Renal cortex interstitium (tissue), 11 donors: ENCODE results near the gene SORCS2. TPM values are rescaled to one million over a fixed set of nuclear protein-coding genes. Genes with fewer than 3 reads are reported as not detected.

Experiments used
- DNase-seq, 11 donors: peaks; one replicate each; pipeline ENCODE4 v3.0.0-alpha.2; 2013; ENCODE audit warnings: low read depth in 9 of 11, low spot score in 4 of 11; ENCODE audit errors: extremely low read depth in 1 of 11
- polyA plus RNA-seq, 3 donors: library from polyadenylated mRNA; unstranded; fragments of 120-200 nt; gene quantifications; one replicate each; pipeline ENCODE4 v1.2.1, GENCODE V29; 2013; ENCODE audit not compliant: insufficient read length in 3 of 3

The SORCS2 gene
- polyA plus RNA-seq, 3 donors, result 8.3 to 13.3 (median 9.9) TPM

DNA sequence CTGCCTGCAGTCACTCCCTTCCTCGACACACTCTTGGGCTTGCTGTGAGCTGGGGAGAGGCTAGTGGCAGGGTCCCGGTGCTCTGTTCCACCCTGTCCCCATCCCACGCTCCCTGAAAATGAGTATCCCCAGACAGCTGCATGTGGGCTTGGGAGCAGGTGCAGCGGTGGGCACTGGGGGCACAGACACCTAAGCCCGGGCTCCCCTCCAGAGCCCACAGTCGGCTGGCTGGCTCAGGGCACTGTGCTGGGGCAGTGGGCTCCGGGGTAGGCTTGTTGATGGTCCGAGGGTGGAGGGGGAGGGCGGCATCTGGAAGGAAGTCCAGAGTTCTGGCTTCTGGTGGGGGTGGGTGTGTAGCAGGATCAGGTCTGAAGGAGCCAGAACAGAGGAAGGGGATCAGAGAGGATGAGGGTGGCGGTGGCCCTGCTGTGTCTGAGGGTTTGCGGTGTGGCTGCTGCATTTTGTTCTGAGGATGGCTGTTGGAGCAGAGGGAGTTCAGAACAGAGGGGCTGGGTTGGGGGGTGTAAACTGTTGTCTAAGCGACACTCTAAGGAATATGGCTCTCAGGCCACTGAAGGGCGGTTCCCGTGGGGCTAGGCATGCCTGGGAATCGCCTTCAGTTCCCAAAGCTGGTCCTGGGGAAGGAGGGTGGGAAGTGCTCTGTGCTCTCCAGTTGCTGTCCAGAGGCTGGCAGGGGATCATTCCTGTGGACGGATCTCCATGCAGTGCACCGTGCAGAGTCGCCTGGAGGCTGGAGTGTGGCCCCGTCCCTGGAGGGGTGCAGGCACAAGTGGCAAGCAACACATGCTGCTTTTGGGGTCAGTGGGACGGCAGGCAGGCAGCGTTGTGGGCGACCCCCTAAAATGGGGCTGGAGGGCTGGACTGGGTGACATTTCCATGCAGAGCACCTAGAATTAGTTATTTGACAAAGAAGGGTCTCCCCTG, 114.0 kb downstream of the SORCS2 start:
- no peak for DNase-seq

DNA sequence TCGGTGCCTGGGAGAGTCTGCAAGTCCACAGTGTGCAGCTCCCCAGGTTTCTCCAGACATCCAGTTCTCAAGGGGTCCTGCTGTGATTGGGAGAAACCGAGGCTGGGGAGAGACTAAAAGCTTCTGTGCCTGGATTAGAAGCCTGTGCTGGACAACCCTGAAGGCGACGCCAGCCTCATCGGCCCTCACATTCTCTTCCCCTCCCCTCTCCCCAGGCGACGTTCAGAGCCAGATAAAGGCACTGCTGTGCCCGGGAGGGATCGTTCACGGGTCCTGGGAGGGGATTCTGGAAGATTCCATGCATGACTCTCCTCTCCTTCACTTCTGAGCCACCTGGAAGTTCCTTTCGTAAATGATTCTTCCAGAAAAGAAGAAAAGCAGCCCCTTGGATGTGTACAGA, 114.6 kb downstream of the SORCS2 start:
- DNase-seq, result no peak

DNA sequence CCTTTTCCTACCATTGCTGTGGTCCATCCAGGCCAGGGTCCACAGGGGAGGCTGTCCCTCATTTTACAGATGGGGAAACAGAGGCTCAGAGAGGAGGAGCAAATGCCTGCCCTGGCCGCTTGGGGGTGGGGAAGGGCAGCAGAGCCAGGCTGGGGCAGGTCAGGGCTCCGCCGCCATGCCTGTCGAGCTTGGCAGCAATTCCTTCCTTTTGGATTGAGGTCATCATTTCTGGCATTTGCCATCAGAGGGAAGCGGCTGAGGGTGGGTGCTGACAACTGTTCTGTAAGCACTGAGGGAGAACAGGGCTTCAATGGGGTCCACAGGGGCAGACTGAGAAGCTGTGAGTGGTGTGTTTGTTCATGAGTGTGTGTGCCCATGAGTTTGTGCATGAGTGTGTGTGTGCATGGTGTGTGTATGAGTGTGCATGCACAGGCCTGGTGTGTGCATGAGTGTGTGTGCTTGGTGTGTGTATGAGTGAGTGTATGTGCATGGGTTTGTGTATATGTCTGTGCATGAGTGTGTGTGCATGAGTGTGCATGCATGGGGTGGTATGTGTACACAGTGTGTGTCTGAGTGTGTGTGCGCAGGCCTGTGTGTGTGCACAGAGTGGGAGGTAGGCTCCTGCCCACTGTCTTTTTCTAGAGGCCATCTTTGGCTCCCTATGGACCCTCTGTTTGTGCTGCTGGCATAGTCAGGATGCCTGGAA, 115.2 kb downstream of the SORCS2 start:
- no peak for DNase-seq

DNA sequence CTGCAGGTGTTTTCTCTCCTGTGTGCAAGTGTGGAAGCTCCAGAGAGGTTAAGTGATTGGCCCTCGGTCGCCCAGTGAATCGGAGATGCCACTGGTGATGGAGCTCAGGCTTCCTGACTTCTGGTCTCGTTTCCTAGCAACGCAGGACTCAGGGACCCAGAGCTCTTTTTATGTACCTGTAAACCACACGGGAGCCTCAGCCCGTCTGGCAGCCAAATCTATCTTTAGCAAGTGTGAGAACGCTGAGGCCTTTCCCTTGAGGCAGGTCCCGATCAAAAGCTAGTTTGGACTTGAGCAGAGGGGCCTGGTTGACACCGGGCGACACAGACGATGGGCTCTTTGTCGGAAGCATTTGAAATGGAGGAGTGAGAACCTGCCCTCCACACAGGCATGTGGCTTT, 116.8 kb downstream of the SORCS2 start:
- DNase-seq, result no peak

DNA sequence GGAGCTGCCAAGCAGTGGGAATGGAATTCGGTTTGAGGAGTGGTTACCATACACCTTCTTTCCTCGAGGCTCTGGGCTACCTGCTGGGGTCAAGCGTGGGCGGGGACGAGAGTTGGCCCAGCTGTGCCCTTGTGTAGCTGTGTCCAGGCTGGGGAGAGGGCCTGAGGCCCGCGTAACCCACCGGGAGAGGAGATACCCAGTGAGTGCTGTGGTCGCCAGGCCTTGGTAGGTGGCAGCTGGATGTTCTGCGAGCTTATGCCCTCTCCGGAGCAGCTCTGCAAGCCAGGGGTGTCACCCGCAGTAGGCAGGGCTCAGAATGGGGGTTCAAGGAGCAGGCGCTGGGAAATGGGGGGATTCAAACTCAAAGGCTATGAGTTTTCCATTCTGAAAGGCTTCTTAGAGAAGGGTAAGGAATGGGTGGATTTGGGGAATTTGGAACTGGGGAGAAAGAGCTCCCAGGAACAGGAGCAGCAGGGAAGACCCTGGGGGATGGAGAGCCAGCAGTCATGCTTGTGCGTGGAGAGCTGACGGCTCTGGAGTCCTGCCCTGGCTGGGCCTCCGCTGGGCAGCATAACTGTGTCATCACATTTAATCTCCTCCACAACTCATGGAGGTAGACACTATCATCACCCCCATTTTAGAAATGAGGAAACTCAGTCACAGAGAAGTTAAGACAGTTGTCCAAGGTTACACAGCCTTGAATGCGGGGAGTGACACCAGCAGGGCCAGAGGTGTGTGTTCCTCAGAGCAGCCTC, 117.5 kb downstream of the SORCS2 start:
- DNase-seq, result no peak

DNA sequence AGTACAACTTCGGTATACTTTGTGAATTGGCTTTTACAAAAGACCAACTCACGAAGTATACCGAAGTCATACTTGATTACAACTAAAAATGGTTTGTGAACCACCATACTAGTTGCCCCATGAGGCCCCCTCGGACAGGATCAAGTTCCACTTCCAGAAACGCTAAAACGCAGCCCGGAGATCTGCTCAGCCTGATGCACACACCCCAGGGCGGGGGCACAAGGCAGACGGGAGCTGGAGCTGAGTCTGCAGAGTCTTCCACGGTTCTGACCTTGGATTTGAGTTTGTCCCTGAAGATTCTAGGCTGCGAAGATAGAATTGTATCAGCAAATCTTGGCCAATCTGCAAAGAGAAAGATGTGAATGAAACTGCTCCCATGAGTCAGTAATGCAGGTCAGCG, 118.1 kb downstream of the SORCS2 start:
- DNase-seq, result no peak

DNA sequence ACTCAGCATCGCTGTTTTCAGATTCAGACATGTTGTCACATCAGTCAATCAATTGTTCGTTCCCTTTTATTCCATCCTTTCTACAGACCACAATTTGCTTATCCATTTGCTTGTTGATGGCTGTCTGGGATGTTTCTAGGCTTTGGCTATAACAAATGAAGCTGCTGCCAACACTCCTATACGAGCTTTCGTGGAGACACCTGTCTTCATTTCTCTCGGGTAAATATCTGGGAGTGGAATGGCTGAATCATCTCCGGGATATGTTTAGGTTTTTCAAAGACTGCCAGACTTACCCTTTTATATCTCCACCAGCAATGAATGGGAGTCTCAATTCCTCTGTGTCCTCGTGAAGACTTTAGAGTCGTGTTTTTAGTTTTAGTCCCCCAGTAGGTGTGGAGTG, 118.9 kb downstream of the SORCS2 start:
- no peak for DNase-seq

DNA sequence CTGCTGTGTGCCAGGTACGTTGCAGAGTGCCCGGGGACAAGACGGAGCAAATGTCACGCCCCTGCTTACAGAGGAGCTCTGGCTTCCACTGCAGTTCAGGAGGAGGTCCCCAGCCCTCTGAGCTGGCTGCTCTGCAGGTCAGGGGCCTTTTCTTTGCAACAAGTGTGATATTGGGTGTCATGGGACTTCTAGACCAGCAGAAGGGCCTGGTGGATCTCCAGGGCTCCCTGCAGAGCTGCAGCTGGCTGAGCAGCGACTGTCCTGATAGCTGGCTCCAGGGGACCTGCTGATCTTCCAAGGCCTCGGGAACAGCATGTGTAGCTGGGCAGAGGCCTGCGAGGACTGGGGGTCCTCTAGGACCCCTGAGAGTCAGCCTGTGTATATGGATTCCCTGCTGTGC, 120.4 kb downstream of the SORCS2 start:
- DNase-seq, result no peak

DNA sequence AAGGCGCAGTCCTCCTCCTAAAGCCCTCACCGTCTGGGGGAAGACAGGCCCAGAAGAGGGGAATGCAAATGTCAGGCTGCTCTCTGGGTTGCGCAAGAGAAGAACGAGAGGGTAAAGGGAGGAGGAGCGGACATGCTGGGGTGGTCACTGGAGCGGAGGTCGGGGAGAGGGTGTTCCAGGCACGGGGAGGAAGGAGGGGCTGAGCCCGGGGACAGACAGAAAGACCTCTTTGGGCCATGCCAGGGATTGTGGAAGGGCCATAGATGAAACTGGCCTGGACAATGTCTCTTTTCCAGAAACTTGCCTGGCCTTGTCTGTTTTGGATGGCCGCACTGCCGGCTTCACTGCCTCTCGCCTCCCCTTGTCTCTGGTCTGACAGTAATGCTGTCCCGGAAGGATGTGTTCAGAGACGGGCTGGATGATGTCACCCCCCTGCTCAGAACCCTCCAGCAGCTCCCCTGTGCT, 121.0 kb downstream of the SORCS2 start:
- no peak for DNase-seq

DNA sequence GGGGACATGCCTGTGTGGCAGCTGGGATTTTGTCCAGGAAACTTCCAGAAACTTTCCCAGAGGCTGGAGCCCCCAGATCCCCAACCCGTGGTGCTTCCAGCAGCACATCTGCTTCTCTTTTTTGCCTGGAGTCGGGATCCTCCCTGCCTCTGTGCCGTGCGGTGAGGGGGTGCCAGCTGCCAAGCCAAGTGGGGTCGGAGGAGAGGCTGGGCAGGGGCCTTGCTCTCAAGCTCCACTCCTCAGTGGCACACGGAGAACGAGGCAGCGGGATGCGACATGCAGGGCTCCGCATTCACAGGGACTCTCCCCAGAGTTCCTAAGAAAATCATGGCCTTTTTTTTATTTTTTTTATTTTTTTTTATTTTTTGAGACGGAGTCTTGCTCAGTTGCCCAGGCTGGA, 121.7 kb downstream of the SORCS2 start:
- DNase-seq, result no peak

DNA sequence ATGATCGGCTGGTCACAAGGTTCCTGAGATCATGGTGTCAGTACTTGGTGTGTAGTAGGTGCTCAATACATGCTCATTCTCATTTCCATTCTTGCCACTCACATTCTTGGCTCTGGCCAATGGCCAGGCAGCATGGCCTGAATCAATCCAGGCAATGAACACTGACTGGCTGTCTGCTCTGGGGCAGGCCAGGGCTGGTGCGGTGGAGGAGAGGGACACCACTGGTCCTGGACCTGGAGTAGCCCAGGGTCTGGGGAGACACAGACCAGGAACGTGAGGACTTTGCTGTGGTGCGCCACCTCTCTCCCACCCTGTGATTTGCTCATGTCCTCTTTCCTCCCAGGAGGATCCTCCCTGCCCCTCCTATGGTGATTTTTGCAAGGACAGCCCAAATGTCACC, 122.9 kb downstream of the SORCS2 start:
- DNase-seq, result no peak

DNA sequence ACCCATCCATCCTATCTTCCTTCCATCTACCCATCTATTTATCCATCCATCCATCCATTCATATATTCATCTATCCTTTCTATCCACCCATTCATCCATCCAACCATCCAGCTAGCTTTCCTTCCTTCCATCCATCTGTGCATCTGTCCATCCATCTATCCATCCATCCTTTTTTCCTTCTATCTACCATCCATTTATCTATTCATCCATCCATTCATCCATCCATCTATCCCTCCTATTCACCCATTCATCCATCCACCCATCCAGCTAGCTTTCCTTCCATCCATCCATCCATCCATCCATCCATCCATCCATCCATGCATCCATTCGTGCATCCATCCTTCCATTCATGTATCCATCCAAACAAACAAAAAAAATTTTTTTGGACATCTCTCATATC, 123.6 kb downstream of the SORCS2 start:
- DNase-seq, result no peak

DNA sequence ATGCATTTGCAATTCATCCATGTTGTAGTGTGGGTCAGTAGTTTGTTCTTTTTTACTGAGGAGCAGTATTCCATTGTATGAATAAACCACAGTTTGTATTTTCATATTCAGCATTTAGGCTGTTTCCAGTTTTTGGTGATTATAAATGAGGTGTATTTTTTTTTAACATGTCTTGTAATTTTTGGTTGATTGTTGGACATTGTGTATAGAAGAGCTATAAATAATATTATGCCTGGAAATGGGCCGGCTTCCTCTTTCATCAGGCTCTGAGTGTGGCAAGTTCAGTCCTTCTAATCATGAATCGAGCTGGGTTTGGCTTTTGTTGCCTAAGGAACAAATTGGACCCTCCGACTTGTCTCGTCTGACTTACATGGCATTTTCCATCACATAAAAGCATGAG, 126.7 kb downstream of the SORCS2 start:
- DNase-seq, result no peak

DNA sequence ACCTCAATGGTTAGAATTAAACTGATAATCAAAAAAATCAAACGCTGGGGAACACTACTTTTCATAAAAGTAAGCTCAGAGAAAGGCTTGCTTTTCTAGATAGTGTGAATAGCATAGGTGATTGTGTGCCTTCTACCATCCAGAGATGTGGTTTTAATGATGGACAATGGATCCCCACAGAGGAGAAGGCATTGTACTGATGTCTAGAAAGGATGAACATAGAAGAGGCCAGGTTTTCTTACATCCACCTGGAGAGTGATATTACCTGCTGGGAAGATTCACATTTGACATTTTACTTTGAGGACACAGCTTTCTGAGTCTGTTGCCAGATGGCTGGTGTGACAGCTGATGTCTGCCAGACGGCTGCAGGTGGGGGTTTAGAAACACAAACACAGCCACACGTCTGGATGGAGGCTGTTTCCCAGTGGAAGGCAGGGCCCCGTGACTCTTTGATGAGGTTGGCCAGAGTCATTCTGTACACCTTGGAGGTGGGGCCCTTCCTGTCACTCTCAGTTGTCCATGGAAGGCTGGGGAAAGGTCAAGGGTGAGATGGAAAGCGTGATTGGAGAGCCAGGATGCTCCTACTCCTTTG, 128.0 kb downstream of the SORCS2 start:
- no peak for DNase-seq

DNA sequence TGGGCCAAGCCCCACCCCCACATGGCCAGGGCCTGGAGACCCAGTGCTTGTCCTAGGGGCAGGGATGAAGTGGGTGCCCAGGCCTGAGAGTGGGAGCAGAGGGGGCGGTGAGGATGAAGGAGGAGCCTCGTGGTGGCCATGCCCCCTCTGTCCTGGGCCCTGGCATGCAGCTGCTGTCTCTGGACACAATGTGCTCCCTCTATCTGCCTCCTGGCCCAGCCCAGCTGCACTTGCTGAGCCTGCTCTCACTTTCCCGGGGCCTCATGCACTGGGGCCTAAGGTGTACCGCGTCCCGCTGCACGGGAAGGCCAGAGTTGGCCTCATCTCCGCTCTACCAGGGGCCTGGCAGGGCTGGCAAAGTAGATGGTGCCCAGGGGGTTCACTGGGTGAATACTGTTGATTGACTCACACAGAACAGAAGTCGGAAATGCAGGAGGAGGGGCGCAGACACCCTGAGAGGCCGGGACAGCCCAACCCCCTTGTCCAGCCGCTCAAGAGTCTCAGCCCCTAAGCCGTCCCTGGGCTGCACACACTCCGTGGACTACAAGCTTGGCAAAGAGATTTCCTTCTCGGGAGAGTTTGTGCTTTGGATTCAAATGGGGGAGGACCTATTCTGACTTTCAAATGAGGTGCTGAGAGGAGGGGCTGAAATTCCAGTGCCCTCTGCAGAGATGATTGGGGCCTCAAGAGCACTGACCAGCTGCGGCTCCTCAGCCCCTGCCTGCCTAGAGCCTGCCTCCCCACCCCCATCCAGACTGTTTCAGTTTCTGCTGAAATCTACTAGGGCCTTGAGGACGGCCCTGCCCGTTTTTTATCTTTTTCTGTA, 130.0 kb downstream of the SORCS2 start:
- peak in 9 of 11 donors; percentile 37 to 78 (median 69) for DNase-seq

DNA sequence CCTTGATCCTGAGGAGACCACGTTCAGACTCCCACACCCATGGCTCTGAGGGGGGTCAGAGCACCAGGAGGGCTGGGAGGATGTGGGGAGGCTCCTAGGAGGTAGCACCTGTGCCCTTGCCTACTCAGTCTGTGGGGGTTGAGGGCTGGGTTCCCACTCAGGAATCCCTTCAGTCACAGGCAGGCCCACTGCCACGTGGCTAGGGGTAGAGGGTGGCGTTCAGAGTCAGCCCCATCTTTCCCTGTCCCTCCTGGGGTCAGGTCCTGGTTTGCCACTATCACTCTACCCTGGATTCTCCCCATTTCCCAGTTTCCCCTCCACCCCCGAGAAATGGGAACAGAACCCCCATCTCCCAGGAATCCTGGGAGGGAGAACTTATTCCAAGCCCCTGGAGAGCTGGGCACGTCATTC, 131.1 kb downstream of the SORCS2 start:
- DNase-seq, result no peak

DNA sequence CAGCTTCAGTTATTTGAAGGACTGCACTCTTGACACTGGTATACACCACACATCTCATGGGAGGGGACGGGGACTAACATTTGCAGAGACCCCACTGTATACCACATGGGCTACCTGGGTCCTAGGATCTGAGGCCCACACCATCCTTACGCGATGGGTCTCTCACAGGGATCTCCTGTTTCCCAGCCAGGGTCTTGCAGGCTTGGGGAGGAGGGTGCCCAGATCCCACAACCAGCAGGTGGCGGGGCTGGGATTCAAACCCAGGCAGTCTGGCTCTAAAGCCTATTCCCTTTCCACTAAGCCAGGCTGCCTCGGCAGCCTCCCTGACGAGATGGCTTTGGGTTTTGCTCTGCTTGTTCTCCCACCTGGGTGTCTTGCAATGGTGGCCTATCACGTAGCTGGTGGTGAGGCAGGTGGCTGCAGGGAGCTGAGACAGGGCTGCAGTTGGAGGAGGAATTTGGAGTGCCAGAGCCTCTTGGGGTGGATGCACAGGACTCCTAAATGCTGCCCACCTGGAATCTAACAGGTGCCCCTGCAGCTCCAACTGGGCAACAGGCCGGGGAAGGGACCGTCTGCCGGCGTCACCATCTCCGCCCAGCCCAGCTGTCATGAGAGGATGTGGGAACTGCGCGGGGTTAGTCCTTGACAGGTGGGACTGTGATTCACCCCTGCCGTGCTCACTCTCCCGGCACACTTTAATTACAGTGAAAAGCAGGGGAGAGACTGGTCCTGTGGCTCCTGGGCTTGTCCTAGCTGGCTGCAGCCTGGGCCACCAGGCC, 131.7 kb downstream of the SORCS2 start:
- DNase-seq, result no peak

DNA sequence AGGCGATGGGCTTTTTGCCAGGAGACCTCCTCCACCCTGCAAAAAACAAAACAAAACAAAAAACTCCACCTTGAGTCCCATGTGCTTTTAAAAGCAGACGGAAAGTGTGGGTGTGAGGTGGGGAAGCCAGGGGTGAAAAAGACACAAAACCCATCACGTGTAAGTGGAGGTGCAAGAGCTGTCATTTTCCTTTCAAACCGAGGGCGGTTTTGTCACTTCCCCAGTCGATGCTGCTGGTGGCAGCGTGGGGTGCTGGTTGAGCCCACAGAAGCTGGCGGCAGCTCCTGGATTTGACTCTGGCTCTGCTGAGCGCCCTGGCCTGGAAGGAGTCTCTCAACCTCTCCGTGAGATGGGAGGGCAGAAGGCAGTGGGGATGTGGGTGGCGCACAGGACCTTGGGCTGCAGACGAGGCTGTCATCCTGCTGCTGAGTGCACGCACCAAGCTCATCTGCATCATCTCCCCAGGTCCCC, 132.3 kb downstream of the SORCS2 start:
- DNase-seq, result no peak
